Left cardiac atrium (tissue), 4 donors: ENCODE results near the gene BMP8B. TPM values are rescaled to one million over a fixed set of nuclear protein-coding genes. Genes with fewer than 3 reads are reported as not detected.

Experiments used
- ATAC-seq, 2 donors: fragments of 200-7000 bp; cut with Tn5 transposase; one replicate each; pipeline ENCODE4 v1.9.1; 2020; ENCODE audit warnings: mild to moderate bottlenecking in 2 of 2, moderate library complexity in 2 of 2
- DNase-seq: peaks from one replicate; pipeline ENCODE4 v3.0.0-alpha.2; 2020
- intact Hi-C, 2 donors: fragments of 100-400 bp; cut with DNase I; formaldehyde crosslinking; loops; one replicate each; pipeline versions ENCODE4 v1.14.1 to v1.15.1; 2022 to 2023
- total RNA-seq, 2 donors: library from RNA; stranded (reverse); fragmentation: NEBNext Ultra II Directional; extraction: Animal tissue kit (Norgen Biotek cat#: 25700); gene quantifications; one replicate each; pipeline ENCODE4 v1.2.1, GENCODE V29; 2021
- donor health status: DM: no; HTN: yes; CAD: no.
- donor health status: DM: no; HTN: yes; CAD: no; lungs with severe emphysema.
- donor health status: DM: yes; HTN: yes; CAD: no.
- donor health status: Dilated cardiomyopathy.

The BMP8B gene
- total RNA-seq, 2 donors from 2014 or later: 0.44 to 0.59 TPM

- intact Hi-C loops: no loop called here
- DNase-seq (no peak), ATAC-seq (no peak)
Observed at GRCh38 chr1:39745016-39745670, 43.5 kb downstream of the BMP8B start.

GRCh38 chr1:39738622-39739366, 49.9 kb downstream of the BMP8B start, which contains the start of gene PPIE:
Gene PPIE, plus strand, starts transcription at chr1:39738882. Its CDS starts 19 bp downstream, at chr1:39738901.
- ATAC-seq (peak; percentile 99), DNase-seq (peak; percentile 97)
- intact Hi-C loops: no loop called here

- intact Hi-C loops: no loop called here
- DNase-seq (no peak), ATAC-seq (no peak)
Observed at GRCh38 chr1:39737546-39738169, 51.0 kb downstream of the BMP8B start.

- DNase-seq: no peak
- intact Hi-C loops: no loop called here
- ATAC-seq: no peak
Observed at GRCh38 chr1:39735731-39736130, 52.9 kb downstream of the BMP8B start.

- intact Hi-C loops: no loop called here
- DNase-seq (no peak), ATAC-seq (peak; percentile 52 to 71)
Observed at GRCh38 chr1:39733161-39733560, 55.5 kb downstream of the BMP8B start.

GRCh38 chr1:39732730-39733129, 55.9 kb downstream of the BMP8B start:
- intact Hi-C loops: no loop called here
- ATAC-seq (no peak), DNase-seq (no peak)

GRCh38 chr1:39729842-39730241, 58.8 kb downstream of the BMP8B start:
- intact Hi-C loops: no loop called here
- DNase-seq (no peak), ATAC-seq (no peak)

GRCh38 chr1:39729030-39729429, 59.6 kb downstream of the BMP8B start:
- intact Hi-C loops: no loop called here
- no peak for DNase-seq
- no peak for ATAC-seq

GRCh38 chr1:39727932-39728317, 60.7 kb downstream of the BMP8B start:
- DNase-seq: no peak
- no peak for ATAC-seq
- intact Hi-C loops: no loop called here

- intact Hi-C loops: no loop called here
- ATAC-seq (no peak), DNase-seq (no peak)
Observed at GRCh38 chr1:39727221-39727931, 61.3 kb downstream of the BMP8B start.

- intact Hi-C loops: no loop called here
- DNase-seq (no peak), ATAC-seq (no peak)
Observed at GRCh38 chr1:39726600-39726999, 62.1 kb downstream of the BMP8B start.

GRCh38 chr1:39722495-39722894, 66.2 kb downstream of the BMP8B start:
- no peak for DNase-seq
- ATAC-seq: no peak
- intact Hi-C loops: loop anchor here (5.0 kb wide), 2 partner anchors 70 to 115 kb away; no protein-coding TSS in a partner anchor

GRCh38 chr1:39721664-39722063, 67.0 kb downstream of the BMP8B start:
- ATAC-seq (no peak), DNase-seq (no peak)
- intact Hi-C loops: loop anchor here (5.0 kb wide), 2 partner anchors 69 to 114 kb away; no protein-coding TSS in a partner anchor

- intact Hi-C loops: loop anchor here (5.0 kb wide), 2 partner anchors 68 to 113 kb away; no protein-coding TSS in a partner anchor
- no peak for DNase-seq
- peak; percentile 30 to 48 for ATAC-seq
Observed at GRCh38 chr1:39720094-39720999, 68.3 kb downstream of the BMP8B start.

GRCh38 chr1:39717809-39718208, 70.9 kb downstream of the BMP8B start:
- ATAC-seq (no peak), DNase-seq (no peak)
- intact Hi-C loops: loop anchor here in 1 of 2 donors (2.0 to 5.0 kb wide), 2 partner anchors 41 to 109 kb away; no protein-coding TSS in a partner anchor

GRCh38 chr1:39713557-39713956, 75.1 kb downstream of the BMP8B start:
- intact Hi-C loops: no loop called here
- no peak for ATAC-seq
- DNase-seq: no peak

- intact Hi-C loops: no loop called here
- DNase-seq (no peak), ATAC-seq (no peak)
Observed at GRCh38 chr1:39711966-39712340, 76.7 kb downstream of the BMP8B start.
